HT-29 (cell line): ENCODE measurements around the gene CAPN11. TPM values are rescaled to one million over a fixed set of nuclear protein-coding genes. Genes with fewer than 3 reads are reported as not detected.
A peak's percentile ranks its signal among the peaks of the same experiment; 100 is the strongest.

Source experiments
- DNase-seq: peaks from one replicate; pipeline ENCODE4 v3.0.0-alpha.2; 2015; ENCODE audit warnings: low spot score
- total RNA-seq: library from RNA; depleted of rRNA; stranded (reverse); fragments of >200 nt; shearing (Covaris generic); gene quantifications from 2 replicates; pipeline ENCODE4 v1.2.3, GENCODE V29; 2014

CAPN11 gene
- total RNA-seq, 1 experiment from 2014 or later, result not detected

- DNase-seq, result no peak
Measured at GRCh38 chr6:44207966-44208365, 49.3 kb downstream of the CAPN11 start.

- DNase-seq, result no peak
Measured at GRCh38 chr6:44211284-44211683, 52.7 kb downstream of the CAPN11 start.

- DNase-seq, result no peak
Measured at GRCh38 chr6:44214307-44214706, 55.7 kb downstream of the CAPN11 start.

- DNase-seq, result no peak
Measured at GRCh38 chr6:44216677-44217331, 58.2 kb downstream of the CAPN11 start, which contains the start of gene MYMX. MYMX (plus strand) TSS chr6:44216926; CDS start chr6:44217472, 546 bp downstream.

GRCh38 chr6:44217332-44218143 is 58.9 kb downstream of the CAPN11 start:
- no peak for DNase-seq

GRCh38 chr6:44219053-44219814 is 60.6 kb downstream of the CAPN11 start:
- DNase-seq, result peak; percentile 57

- DNase-seq, result no peak
Measured at GRCh38 chr6:44219815-44220784, 61.5 kb downstream of the CAPN11 start.

- DNase-seq, result no peak
Measured at GRCh38 chr6:44220913-44221290, 62.3 kb downstream of the CAPN11 start.

GRCh38 chr6:44221291-44221960 is 62.8 kb downstream of the CAPN11 start:
- DNase-seq, result peak; percentile 91

- no peak for DNase-seq
Measured at GRCh38 chr6:44221961-44222335, 63.3 kb downstream of the CAPN11 start.

GRCh38 chr6:44222486-44223318 is 64.1 kb downstream of the CAPN11 start:
- DNase-seq, result no peak

- peak; percentile 63 for DNase-seq
Measured at GRCh38 chr6:44223319-44224028, 64.9 kb downstream of the CAPN11 start, which contains the start of gene SLC29A1. SLC29A1 (plus strand) TSS chr6:44223595; CDS start chr6:44227314, 3,719 bp downstream.

GRCh38 chr6:44224029-44224964 is 65.7 kb downstream of the CAPN11 start:
- DNase-seq, result peak; percentile 39

GRCh38 chr6:44224965-44225305 is 66.3 kb downstream of the CAPN11 start:
- no peak for DNase-seq

GRCh38 chr6:44225579-44226325 is 67.1 kb downstream of the CAPN11 start:
- no peak for DNase-seq

- DNase-seq, result no peak
Measured at GRCh38 chr6:44226368-44227147, 67.9 kb downstream of the CAPN11 start.
